DOHH2 (cell line): ENCODE results near the gene GTF2IRD2.
"Not testable (repeated sequence)": the region's sequence is repeated elsewhere in the genome, so short reads cannot be mapped to it uniquely, and the experiment has no call there.

ENCODE experiments used
- H3F3A ChIP-seq: fragments of 200-600 bp; sonication (generic), shearing (Covaris generic); 2 replicates; pipeline ENCODE4 v1.6.0; 2016; ENCODE audit warnings: antibody characterized with exemption, mild to moderate bottlenecking; ENCODE audit not compliant: control insufficient read depth, insufficient read depth
- H3K27ac ChIP-seq: fragments of 200-600 bp; sonication (generic); 2 replicates; pipeline ENCODE4 v1.5.1; 2014; ENCODE audit warnings: low read depth, mild to moderate bottlenecking, low read length, moderate library complexity
- H3K27me3 ChIP-seq: fragments of 200-600 bp; sonication (generic); 2 replicates; pipeline ENCODE4 v1.6.1; 2014; ENCODE audit warnings: mild to moderate bottlenecking, low read length, mixed read lengths; ENCODE audit not compliant: control insufficient read depth
- H3K36me3 ChIP-seq: fragments of 200-600 bp; sonication (generic); 2 replicates; pipeline ENCODE4 v1.6.1; 2014; ENCODE audit warnings: mild to moderate bottlenecking, low read length, moderate library complexity, mixed read lengths; ENCODE audit not compliant: control insufficient read depth
- H3K4me1 ChIP-seq: fragments of 200-600 bp; sonication (generic); 2 replicates; pipeline ENCODE4 v1.6.1; 2014; ENCODE audit warnings: mild to moderate bottlenecking, low read length, mixed read lengths; ENCODE audit not compliant: control insufficient read depth
- H3K4me2 ChIP-seq: fragments of 200-600 bp; sonication (generic); 2 replicates; pipeline ENCODE4 v1.6.0; 2014; ENCODE audit warnings: mild to moderate bottlenecking, low read length, moderate library complexity
- H3K4me3 ChIP-seq: fragments of 200-600 bp; sonication (generic); 2 replicates; pipeline ENCODE4 v1.5.1; 2014; ENCODE audit warnings: mild to moderate bottlenecking, low read length, mixed read lengths
- H3K79me2 ChIP-seq: fragments of 200-600 bp; sonication (generic); 2 replicates; pipeline ENCODE4 v1.6.1; 2014; ENCODE audit warnings: mild to moderate bottlenecking, low read length, mixed read lengths; ENCODE audit not compliant: control insufficient read depth
- H3K9me2 ChIP-seq: fragments of 200-600 bp; sonication (generic); replicated peaks from 2 replicates; pipeline ENCODE4 v1.6.1; 2014; ENCODE audit warnings: mild to moderate bottlenecking, low read length, mixed read lengths; ENCODE audit not compliant: control insufficient read depth
- H3K9me3 ChIP-seq: fragments of 200-600 bp; sonication (generic); 2 replicates; pipeline ENCODE4 v1.6.1; 2014; ENCODE audit warnings: antibody characterized with exemption, low read length, mixed read lengths; ENCODE audit not compliant: control insufficient read depth, insufficient read depth
- H4K20me1 ChIP-seq: fragments of 200-600 bp; sonication (generic); 2 replicates; pipeline ENCODE4 v1.6.0; 2014; ENCODE audit warnings: low read depth, mild to moderate bottlenecking, antibody characterized with exemption, low read length, moderate library complexity; ENCODE audit not compliant: control insufficient read depth, insufficient read depth

GTF2IRD2 gene

GRCh38 chr7:74756673-74757072, 94.7 kb downstream of the GTF2IRD2 start:
- not testable (repeated sequence) for H3K27ac ChIP-seq, H4K20me1 ChIP-seq, H3K4me2 ChIP-seq, H3K4me3 ChIP-seq, H3K9me3 ChIP-seq, H3K79me2 ChIP-seq, H3K9me2 ChIP-seq, H3K4me1 ChIP-seq, H3K27me3 ChIP-seq, H3K36me3 ChIP-seq, H3F3A ChIP-seq

- not testable (repeated sequence) for H3K4me2 ChIP-seq, H3K4me3 ChIP-seq, H3K79me2 ChIP-seq, H3K4me1 ChIP-seq, H3K9me2 ChIP-seq, H3K27ac ChIP-seq, H3K27me3 ChIP-seq, H3F3A ChIP-seq, H4K20me1 ChIP-seq, H3K36me3 ChIP-seq, H3K9me3 ChIP-seq
Observed at GRCh38 chr7:74753921-74754482, 97.4 kb downstream of the GTF2IRD2 start.
